ENCODE measurements around the gene USP17L15. TPM values are rescaled to one million over a fixed set of nuclear protein-coding genes. Genes with fewer than 3 reads are reported as not detected.

USP17L15 gene
- total and polyA plus RNA-seq, 5 donors from 2014 or later: not detected

Other genes starting within 250 kb of the USP17L15 start
- gene FAM90A26, start 64.0 kb upstream of the USP17L15 start, total RNA-seq: not detected
- gene FAM90A26, start 64.0 kb upstream of the USP17L15 start, polyA plus RNA-seq: not detected
- gene USP17L10, start 23.7 kb upstream of the USP17L15 start, total RNA-seq: not detected
- gene USP17L10, start 23.7 kb upstream of the USP17L15 start, polyA plus RNA-seq: not detected
- gene USP17L11, start 19.0 kb upstream of the USP17L15 start, total RNA-seq: not detected
- not detected for gene USP17L11, start 19.0 kb upstream of the USP17L15 start, polyA plus RNA-seq
- gene USP17L12, start 14.2 kb upstream of the USP17L15 start, total RNA-seq: not detected
- not detected for gene USP17L12, start 14.2 kb upstream of the USP17L15 start, polyA plus RNA-seq
- not detected for gene USP17L13, start 9.5 kb upstream of the USP17L15 start, total RNA-seq
- gene USP17L13, start 9.5 kb upstream of the USP17L15 start, polyA plus RNA-seq: not detected
- not detected for gene USP17L17, start 9.5 kb downstream of the USP17L15 start, total RNA-seq
- not detected for gene USP17L17, start 9.5 kb downstream of the USP17L15 start, polyA plus RNA-seq
- not detected for gene USP17L18, start 14.2 kb downstream of the USP17L15 start, total RNA-seq
- not detected for gene USP17L18, start 14.2 kb downstream of the USP17L15 start, polyA plus RNA-seq
- gene USP17L19, start 19.0 kb downstream of the USP17L15 start, total RNA-seq: not detected
- not detected for gene USP17L19, start 19.0 kb downstream of the USP17L15 start, polyA plus RNA-seq
- not detected for gene USP17L20, start 23.7 kb downstream of the USP17L15 start, total RNA-seq
- not detected for gene USP17L20, start 23.7 kb downstream of the USP17L15 start, polyA plus RNA-seq
- not detected for gene USP17L21, start 28.5 kb downstream of the USP17L15 start, total RNA-seq
- not detected for gene USP17L21, start 28.5 kb downstream of the USP17L15 start, polyA plus RNA-seq
- gene USP17L22, start 33.2 kb downstream of the USP17L15 start, total RNA-seq: not detected
- gene USP17L22, start 33.2 kb downstream of the USP17L15 start, polyA plus RNA-seq: not detected
- not detected for gene USP17L24, start 90.8 kb downstream of the USP17L15 start, total RNA-seq
- gene USP17L24, start 90.8 kb downstream of the USP17L15 start, polyA plus RNA-seq: not detected
- not detected for gene USP17L25, start 95.5 kb downstream of the USP17L15 start, total RNA-seq
- not detected for gene USP17L25, start 95.5 kb downstream of the USP17L15 start, polyA plus RNA-seq
- not detected for gene USP17L26, start 100.3 kb downstream of the USP17L15 start, total RNA-seq
- gene USP17L26, start 100.3 kb downstream of the USP17L15 start, polyA plus RNA-seq: not detected
- gene USP17L5, start 105.0 kb downstream of the USP17L15 start, total RNA-seq: not detected
- not detected for gene USP17L5, start 105.0 kb downstream of the USP17L15 start, polyA plus RNA-seq
- not detected for gene USP17L27, start 109.8 kb downstream of the USP17L15 start, total RNA-seq
- not detected for gene USP17L27, start 109.8 kb downstream of the USP17L15 start, polyA plus RNA-seq
- not detected for gene USP17L28, start 114.5 kb downstream of the USP17L15 start, total RNA-seq
- not detected for gene USP17L28, start 114.5 kb downstream of the USP17L15 start, polyA plus RNA-seq
- gene USP17L29, start 119.3 kb downstream of the USP17L15 start, total RNA-seq: not detected
- gene USP17L29, start 119.3 kb downstream of the USP17L15 start, polyA plus RNA-seq: not detected
- gene USP17L30, start 128.7 kb downstream of the USP17L15 start, total RNA-seq: not detected
- not detected for gene USP17L30, start 128.7 kb downstream of the USP17L15 start, polyA plus RNA-seq
- not detected for gene DEFB131A, start 210.0 kb downstream of the USP17L15 start, total RNA-seq
- not detected for gene DEFB131A, start 210.0 kb downstream of the USP17L15 start, polyA plus RNA-seq